Hepatocyte (in vitro differentiated cells): ENCODE data around the gene SIMC1. TPM values are rescaled to one million over a fixed set of nuclear protein-coding genes. Genes with fewer than 3 reads are reported as not detected.

Experiments used
- DNase-seq: peaks from one replicate; pipeline ENCODE4 v3.0.0-alpha.2; 2016; ENCODE audit warnings: low spot score
- H2AFZ ChIP-seq: fragments of 200-600 bp; sonication (generic); 2 replicates; pipeline ENCODE4 v1.6.0; 2016; ENCODE audit warnings: antibody characterized with exemption, mild to moderate bottlenecking
- H3K27ac ChIP-seq: fragments of 200-600 bp; sonication (generic); 2 replicates; pipeline ENCODE4 v1.5.1; 2016; ENCODE audit warnings: mild to moderate bottlenecking
- H3K27me3 ChIP-seq: fragments of 200-600 bp; sonication (generic); 2 replicates; pipeline ENCODE4 v1.6.1; 2016
- H3K36me3 ChIP-seq: fragments of 200-600 bp; sonication (generic); replicated peaks from 2 replicates; pipeline ENCODE4 v1.5.1; 2016; ENCODE audit warnings: low read depth; ENCODE audit not compliant: insufficient read depth
- H3K4me1 ChIP-seq: fragments of 200-600 bp; sonication (generic); 2 replicates; pipeline ENCODE4 v1.5.1; 2016; ENCODE audit warnings: mild to moderate bottlenecking, moderate library complexity; ENCODE audit not compliant: insufficient read depth
- H3K4me2 ChIP-seq: fragments of 200-600 bp; sonication (generic); 2 replicates; pipeline ENCODE4 v1.6.0; 2016
- H3K4me3 ChIP-seq: fragments of 200-600 bp; sonication (generic); 2 replicates; pipeline ENCODE4 v1.5.1; 2016; ENCODE audit warnings: mild to moderate bottlenecking
- H3K79me2 ChIP-seq: fragments of 200-600 bp; sonication (generic); 2 replicates; pipeline ENCODE4 v1.6.0; 2017; ENCODE audit warnings: mild to moderate bottlenecking
- H3K9me2 ChIP-seq: fragments of 200-600 bp; sonication (generic); replicated peaks from 2 replicates; pipeline ENCODE4 v1.6.0; 2017; ENCODE audit warnings: mild to moderate bottlenecking; ENCODE audit not compliant: insufficient read depth
- H3K9me3 ChIP-seq: fragments of 200-600 bp; sonication (generic); 2 replicates; pipeline ENCODE4 v1.5.1; 2016; ENCODE audit warnings: low read depth, mild to moderate bottlenecking
- H4K20me1 ChIP-seq: fragments of 200-600 bp; sonication (generic); 2 replicates; pipeline ENCODE4 v1.6.0; 2016; ENCODE audit warnings: mild to moderate bottlenecking; ENCODE audit not compliant: insufficient read depth, poor library complexity, severe bottlenecking
- EZH2 ChIP-seq: fragments of 200-600 bp; sonication (generic); IDR thresholded peaks from 2 replicates; pipeline ENCODE4 v1.6.1; 2016; ENCODE audit warnings: antibody characterized with exemption, mild to moderate bottlenecking, borderline replicate concordance
- EZH2phosphoT487 ChIP-seq: fragments of 200-600 bp; sonication (generic); IDR thresholded peaks from one replicate; pipeline ENCODE4 v1.6.1; 2018; ENCODE audit warnings: antibody characterized with exemption, mild to moderate bottlenecking, low read depth, moderate library complexity; ENCODE audit not compliant: unreplicated experiment, severe bottlenecking
- WGBS: methylation state at CpG from one replicate; pipeline ENCODE4 v1.1.6; 2016; ENCODE audit warnings: low lambda C conversion rate; ENCODE audit errors: missing lambda C conversion rate; 5-methylcytosine and 5-hydroxymethylcytosine counted together
- polyA plus RNA-seq: library from polyadenylated mRNA; unstranded; fragments of >200 nt; fragmentation: Nextera tagmentation; extraction: Ambion mirVana; gene quantifications from 2 replicates; pipeline ENCODE4 v1.2.1, GENCODE V29; 2016
- total RNA-seq: library from RNA; depleted of rRNA; stranded (reverse); fragments of >200 nt; gene quantifications from 2 replicates; pipeline ENCODE4 v1.2.3, GENCODE V29; 2014
- TF ChIP-seq, protein P1 (sequence below): fragments of 200-600 bp; sonication (generic); IDR thresholded peaks from 2 replicates; pipeline ENCODE4 v1.5.1; 2016; ENCODE audit warnings: antibody characterized with exemption, mild to moderate bottlenecking; ENCODE audit not compliant: poor library complexity

The SIMC1 gene
- total and polyA plus RNA-seq, 2 experiments from 2014 or later = 34.7 to 37.6 TPM

DNA sequence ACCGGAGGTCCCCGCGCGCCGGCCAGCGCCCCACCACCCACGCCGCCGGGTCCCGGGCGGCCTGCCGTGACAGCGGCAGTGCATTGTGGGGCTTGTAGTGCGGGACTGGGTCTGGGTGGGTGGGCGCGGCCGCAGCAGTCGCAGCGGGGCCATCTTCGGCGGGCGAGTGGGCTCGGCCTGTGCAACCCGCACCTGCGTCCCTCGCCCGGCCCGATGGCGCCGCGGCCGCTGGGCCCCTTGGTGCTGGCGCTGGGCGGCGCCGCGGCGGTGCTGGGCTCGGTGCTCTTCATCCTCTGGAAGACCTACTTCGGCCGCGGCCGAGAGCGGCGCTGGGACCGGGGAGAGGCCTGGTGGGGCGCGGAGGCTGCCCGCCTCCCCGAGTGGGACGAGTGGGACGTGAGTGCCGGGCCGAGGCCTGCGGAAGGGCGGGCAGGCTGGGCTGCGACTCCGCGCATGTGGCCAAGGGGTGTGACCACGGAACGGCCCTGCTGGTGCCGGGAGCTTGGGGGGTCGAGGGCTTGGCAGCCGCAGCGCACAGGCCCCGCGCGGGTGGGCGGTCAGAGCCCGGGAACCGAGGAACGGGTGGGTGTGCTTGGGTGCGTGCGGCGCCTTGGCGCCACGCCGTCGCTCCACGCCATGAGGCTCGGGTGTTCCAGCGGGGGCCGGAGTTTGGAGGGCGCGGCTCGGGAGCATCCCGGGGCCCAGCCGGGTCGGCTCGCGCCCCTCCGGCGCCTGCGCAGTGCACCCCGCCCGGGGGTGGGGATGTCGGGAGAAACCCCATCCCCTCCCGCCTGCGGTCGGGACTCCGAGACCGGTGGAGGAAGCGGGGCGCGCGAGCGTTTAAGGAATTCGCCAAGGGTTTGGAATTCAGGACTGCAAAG lies 127.4 kb downstream of the SIMC1 start, which contains the start of gene ARL10:
TSS of gene ARL10 (plus strand) at position 137 of the 881 bp plus-strand sequence. CDS start at position 214, 77 bp downstream.
- H3K9me3 ChIP-seq = no peaks in the 10 kb centered on the region
- WGBS = 2% methylated on average over 68 of the region's 108 CpGs
- H3K4me2 ChIP-seq = peak within 1 kb of the TSS; percentile 94

DNA sequence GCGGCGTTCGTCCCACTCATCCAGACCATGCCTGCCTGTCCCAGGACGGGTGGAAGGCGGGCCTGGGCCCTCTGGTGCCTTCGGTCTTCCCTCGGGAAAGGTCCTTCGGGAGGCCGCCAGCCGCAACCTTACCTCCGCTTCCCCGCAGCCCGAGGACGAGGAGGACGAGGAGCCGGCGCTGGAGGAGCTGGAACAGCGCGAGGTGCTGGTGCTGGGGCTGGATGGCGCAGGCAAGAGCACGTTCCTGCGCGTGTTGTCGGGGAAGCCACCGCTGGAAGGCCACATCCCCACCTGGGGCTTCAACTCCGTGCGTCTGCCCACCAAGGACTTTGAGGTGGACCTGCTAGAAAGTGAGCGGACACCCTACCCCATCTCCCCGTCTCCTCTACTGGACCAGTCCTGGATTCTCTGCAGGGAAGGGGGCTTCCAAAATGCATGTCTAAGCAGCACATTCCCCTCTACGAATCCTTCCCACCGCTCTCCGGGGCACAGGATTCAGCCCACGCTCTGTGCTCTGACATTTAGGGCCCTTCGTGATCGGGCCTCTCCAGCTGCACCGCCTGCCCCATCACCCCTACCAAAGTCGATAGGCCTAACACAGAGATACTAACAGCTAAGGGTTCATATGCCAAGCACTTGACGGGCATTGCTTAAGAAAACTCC lies 128.1 kb downstream of the SIMC1 start:
- Histone ChIP-seq H3K27me3 (no peaks in the 10 kb centered on the region), H3K36me3 (no peaks in the 10 kb centered on the region), H3K9me3 (no peaks in the 10 kb centered on the region), H2AFZ (peak overlapping the region; percentile 97), H3K9me2 (no peaks in the 10 kb centered on the region), H4K20me1 (no peaks in the 10 kb centered on the region), H3K27ac (peak overlapping the region; percentile 28), H3K79me2 (peaks cover 5% of the 10 kb centered on the region), H3K4me2 (peak overlapping the region; percentile 94), H3K4me3 (peak overlapping the region; percentile 81), H3K4me1 (no peaks in the 10 kb centered on the region)
- no peak for DNase-seq
- TF ChIP-seq EZH2 (no peak), EZH2phosphoT487 (no peak)
- TF ChIP-seq, protein P1, sequence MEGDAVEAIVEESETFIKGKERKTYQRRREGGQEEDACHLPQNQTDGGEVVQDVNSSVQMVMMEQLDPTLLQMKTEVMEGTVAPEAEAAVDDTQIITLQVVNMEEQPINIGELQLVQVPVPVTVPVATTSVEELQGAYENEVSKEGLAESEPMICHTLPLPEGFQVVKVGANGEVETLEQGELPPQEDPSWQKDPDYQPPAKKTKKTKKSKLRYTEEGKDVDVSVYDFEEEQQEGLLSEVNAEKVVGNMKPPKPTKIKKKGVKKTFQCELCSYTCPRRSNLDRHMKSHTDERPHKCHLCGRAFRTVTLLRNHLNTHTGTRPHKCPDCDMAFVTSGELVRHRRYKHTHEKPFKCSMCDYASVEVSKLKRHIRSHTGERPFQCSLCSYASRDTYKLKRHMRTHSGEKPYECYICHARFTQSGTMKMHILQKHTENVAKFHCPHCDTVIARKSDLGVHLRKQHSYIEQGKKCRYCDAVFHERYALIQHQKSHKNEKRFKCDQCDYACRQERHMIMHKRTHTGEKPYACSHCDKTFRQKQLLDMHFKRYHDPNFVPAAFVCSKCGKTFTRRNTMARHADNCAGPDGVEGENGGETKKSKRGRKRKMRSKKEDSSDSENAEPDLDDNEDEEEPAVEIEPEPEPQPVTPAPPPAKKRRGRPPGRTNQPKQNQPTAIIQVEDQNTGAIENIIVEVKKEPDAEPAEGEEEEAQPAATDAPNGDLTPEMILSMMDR = no peak
- WGBS = 40% methylated on average over 32 of the region's 38 CpGs

More for the DNA sequence above, 127.4 kb downstream of the SIMC1 start, which contains the start of gene ARL10:
- DNase-seq = peak; percentile 62
- Histone ChIP-seq H3K27ac (peak within 1 kb of the TSS; percentile 65), H2AFZ (peak within 1 kb of the TSS; percentile 97), H3K9me2 (no peaks in the 10 kb centered on the region), H4K20me1 (peaks cover 2% of the 10 kb centered on the region), H3K4me3 (peak within 1 kb of the TSS; percentile 81), H3K27me3 (no peaks in the 10 kb centered on the region), H3K36me3 (no peaks in the 10 kb centered on the region), H3K4me1 (peaks cover 2% of the 10 kb centered on the region), H3K79me2 (peaks cover 12% of the 10 kb centered on the region)
- no peak for TF ChIP-seq EZH2phosphoT487
- TF ChIP-seq EZH2 = no peak
- TF ChIP-seq, protein P1 = no peak

DNA sequence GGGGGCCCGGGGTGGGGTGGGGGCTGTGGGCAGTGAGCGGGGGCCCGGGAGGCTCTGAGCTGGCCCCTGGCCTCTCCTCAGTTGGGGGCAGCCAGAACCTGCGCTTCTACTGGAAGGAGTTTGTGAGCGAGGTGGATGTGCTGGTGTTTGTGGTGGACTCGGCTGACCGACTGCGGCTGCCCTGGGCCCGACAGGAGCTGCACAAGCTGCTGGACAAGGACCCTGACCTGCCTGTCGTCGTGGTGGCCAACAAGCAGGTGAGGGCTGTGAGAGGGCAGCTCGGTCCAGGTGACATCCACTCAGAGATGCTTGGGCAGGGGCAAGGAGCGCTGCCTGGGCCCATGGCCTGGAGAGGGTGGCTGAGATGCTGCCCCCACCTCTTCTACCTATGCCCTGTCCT lies 130.5 kb downstream of the SIMC1 start:
- Histone ChIP-seq H3K4me3 (no peak overlapping the region), H3K36me3 (no peaks in the 10 kb centered on the region), H3K79me2 (peaks cover 4% of the 10 kb centered on the region), H3K4me1 (no peaks in the 10 kb centered on the region), H3K9me2 (no peaks in the 10 kb centered on the region), H3K4me2 (no peak overlapping the region), H3K27me3 (no peaks in the 10 kb centered on the region), H4K20me1 (no peaks in the 10 kb centered on the region), H3K9me3 (no peaks in the 10 kb centered on the region), H3K27ac (no peak overlapping the region), H2AFZ (no peak overlapping the region)
- 95% methylated on average over 7 of the region's 13 CpGs for WGBS
- TF ChIP-seq EZH2 (no peak), EZH2phosphoT487 (no peak)
- TF ChIP-seq, protein P1 = no peak
- no peak for DNase-seq
